Hematopoietic multipotent progenitor cell treated with erythropoietin and hydrocortisone succinate and interleukin-3 and kit ligand, for 17 days (in vitro differentiated cells): Measurements from ENCODE around the gene CNN2.
A peak's percentile ranks its signal among the peaks of the same experiment; 100 is the strongest.

Experiments
- DNase-seq: peaks from one replicate; pipeline ENCODE4 v3.0.0-alpha.2; 2015; ENCODE audit warnings: low spot score

The CNN2 gene

GRCh38 chr19:1065606-1066109 lies 39.2 kb downstream of the CNN2 start:
- no peak for DNase-seq

- DNase-seq: no peak
Observed at GRCh38 chr19:1066251-1066747, 39.9 kb downstream of the CNN2 start.

- DNase-seq: no peak
Observed at GRCh38 chr19:1066748-1067340, 40.4 kb downstream of the CNN2 start, which contains the start of gene ARHGAP45. ARHGAP45 (plus strand) TSS chr19:1067167; CDS start chr19:1067406, 239 bp downstream.

GRCh38 chr19:1067341-1067957 lies 41.0 kb downstream of the CNN2 start:
- DNase-seq: no peak

GRCh38 chr19:1068009-1069001 lies 41.9 kb downstream of the CNN2 start:
- no peak for DNase-seq

GRCh38 chr19:1069009-1069779 lies 42.8 kb downstream of the CNN2 start:
- DNase-seq: no peak

- DNase-seq: no peak
Observed at GRCh38 chr19:1070576-1070930, 44.1 kb downstream of the CNN2 start.

GRCh38 chr19:1070931-1071791 lies 44.8 kb downstream of the CNN2 start:
- no peak for DNase-seq

- DNase-seq: no peak
Observed at GRCh38 chr19:1072371-1073015, 46.1 kb downstream of the CNN2 start.

- no peak for DNase-seq
Observed at GRCh38 chr19:1073063-1073955, 46.9 kb downstream of the CNN2 start.

GRCh38 chr19:1073956-1074517 lies 47.6 kb downstream of the CNN2 start:
- no peak for DNase-seq

GRCh38 chr19:1074544-1075283 lies 48.3 kb downstream of the CNN2 start:
- peak; percentile 85 for DNase-seq

- no peak for DNase-seq
Observed at GRCh38 chr19:1076046-1076386, 49.6 kb downstream of the CNN2 start.

GRCh38 chr19:1076951-1077350 lies 50.5 kb downstream of the CNN2 start:
- no peak for DNase-seq

GRCh38 chr19:1079566-1080111 lies 53.2 kb downstream of the CNN2 start:
- DNase-seq: no peak

- no peak for DNase-seq
Observed at GRCh38 chr19:1080360-1081161, 54.2 kb downstream of the CNN2 start.
